SK-N-MC (cell line): ENCODE data around the gene JUND.

Experiments used
- EZH2 ChIP-seq: fragments of 200-600 bp; sonication (generic); IDR thresholded peaks from one replicate; pipeline ENCODE4 v1.6.1; 2017; ENCODE audit warnings: antibody characterized with exemption
- FOXP2 ChIP-seq: optimal IDR thresholded peaks from 2 replicates; pipeline ENCODE3; 2011; ENCODE audit warnings: mild to moderate bottlenecking, moderate library complexity; ENCODE audit not compliant: insufficient read depth; ENCODE audit errors: extremely low read length, control extremely low read depth
- POLR2AphosphoS5 ChIP-seq: IDR thresholded peaks from 2 replicates; pipeline ENCODE4 v1.6.1; 2012; ENCODE audit warnings: mild to moderate bottlenecking, low read depth, low read length, borderline replicate concordance

DNA sequence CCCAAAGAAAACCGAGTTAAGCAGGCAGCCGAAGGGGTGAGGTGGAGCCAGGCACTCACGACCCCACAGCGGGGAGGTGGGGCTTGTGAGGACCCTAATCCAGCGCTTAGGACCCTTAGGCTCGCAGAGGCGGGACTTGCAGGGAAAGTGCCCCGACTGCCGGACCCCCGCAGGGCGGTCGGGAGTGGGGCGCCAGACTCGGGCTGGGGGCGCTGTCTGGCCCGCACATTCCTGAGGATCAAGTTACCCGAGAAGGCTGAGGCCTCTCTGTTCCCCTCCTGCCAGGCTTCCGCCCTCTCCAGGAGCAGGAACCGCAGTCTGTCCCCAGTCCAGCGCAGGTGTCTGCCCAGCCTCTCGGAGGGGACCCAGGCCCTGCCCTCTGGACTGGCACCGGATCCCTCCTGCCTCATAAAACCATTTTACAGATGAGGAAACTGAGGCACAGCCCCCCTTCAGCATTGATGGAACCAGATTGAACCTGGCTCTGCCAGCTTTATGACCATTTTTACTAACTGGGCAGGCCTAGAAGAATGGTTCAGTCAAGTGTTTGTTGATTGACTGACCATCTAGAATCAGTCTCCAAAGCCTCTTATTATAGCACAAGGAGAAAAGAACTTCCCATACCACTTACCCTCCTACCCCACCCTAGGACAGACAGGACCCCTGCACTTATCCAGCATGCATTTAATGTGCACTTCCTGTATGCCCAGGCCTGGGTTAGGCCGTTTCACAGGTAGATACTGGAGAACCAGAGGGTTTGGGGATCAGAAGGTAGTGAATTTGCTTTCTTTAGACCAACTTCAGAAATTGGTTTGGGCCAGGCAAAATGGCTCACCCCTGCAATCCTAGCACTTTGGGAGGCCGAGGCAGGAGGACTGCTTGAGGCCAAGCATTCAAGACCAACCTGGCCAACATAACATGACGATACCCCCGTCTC is 6.7 kb upstream of the JUND start:
- TF ChIP-seq POLR2AphosphoS5, result no peak
- no peak for TF ChIP-seq EZH2
- TF ChIP-seq FOXP2, result no peak
